PC-9 (cell line): Measurements from ENCODE around the gene HTRA1.

Source experiments
- CTCF ChIP-seq: fragments of 200-600 bp; sonication (generic); conservative IDR thresholded peaks from 2 replicates; pipeline ENCODE4 v1.6.1; 2017; ENCODE audit warnings: mixed run types, antibody characterized with exemption, mild to moderate bottlenecking, moderate library complexity
- EZH2 ChIP-seq: fragments of 200-600 bp; sonication (generic); IDR thresholded peaks from 2 replicates; pipeline ENCODE4 v1.8.0; 2017; ENCODE audit warnings: antibody characterized with exemption, low read depth

- TF ChIP-seq CTCF (no peak), EZH2 (no peak)
These were observed 89.1 kb downstream of the HTRA1 start for GRCh38 chr10:122550427-122550826.
